ENCODE measurements around the gene CDH4. TPM values are rescaled to one million over a fixed set of nuclear protein-coding genes. Genes with fewer than 3 reads are reported as not detected.

CDH4 gene
- total RNA-seq, 1 experiment from 2014 or later: not detected

DNA sequence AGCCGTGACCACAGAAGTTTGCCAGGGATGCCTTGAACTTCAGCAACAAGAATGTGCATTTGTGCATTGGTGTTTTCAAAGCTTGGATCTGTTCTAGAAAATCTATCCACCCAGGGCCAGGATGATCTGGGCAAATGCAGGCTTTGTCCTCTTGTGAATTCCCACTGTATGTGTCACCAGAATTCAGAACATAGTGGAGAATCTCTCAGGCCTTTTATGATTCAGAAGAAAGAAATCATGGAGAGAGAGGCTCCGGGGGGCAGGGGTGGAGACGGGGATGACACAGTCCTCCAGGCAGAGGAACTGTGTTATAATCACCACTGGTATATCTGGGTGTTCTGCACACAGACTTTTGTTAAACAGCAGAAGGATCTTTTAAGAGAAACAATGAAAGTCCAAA, 304.1 kb downstream of the CDH4 start:
- H3K4me2 ChIP-seq (ENCODE audit: low read depth, low read length, poor library complexity, severe bottlenecking): no peak overlapping the region
- H4K20me1 ChIP-seq (ENCODE audit: insufficient read depth, low read depth, low read length): no peaks in the 10 kb centered on the region
- H3K4me1 ChIP-seq (ENCODE audit: low read length): no peaks in the 10 kb centered on the region
- no peak overlapping the region for H3K4me3 ChIP-seq (ENCODE audit: low read length)
- H3K27ac ChIP-seq (ENCODE audit: low read length): no peak overlapping the region
- no peaks in the 10 kb centered on the region for H3K9me2 ChIP-seq (replicated peaks; ENCODE audit: insufficient read depth, low read length)
- H3K9me3 ChIP-seq (ENCODE audit: low read length): no peaks in the 10 kb centered on the region; the same call in 1 of the 2 replicates
- no peak for DNase-seq
- 0 out of 2 replicates have a peak, but pooled peaks cover 2% of the 10 kb centered on the region for H3K27me3 ChIP-seq (ENCODE audit: low read length)
- no peaks in the 10 kb centered on the region for H3K79me2 ChIP-seq (ENCODE audit: low read length)
- H3K9ac ChIP-seq (ENCODE audit: low read length): no peak overlapping the region
- no peak overlapping the region for H2AFZ ChIP-seq (ENCODE audit: low read length)
- no peaks in the 10 kb centered on the region for H3K36me3 ChIP-seq (ENCODE audit: insufficient read depth, low read length)

DNA sequence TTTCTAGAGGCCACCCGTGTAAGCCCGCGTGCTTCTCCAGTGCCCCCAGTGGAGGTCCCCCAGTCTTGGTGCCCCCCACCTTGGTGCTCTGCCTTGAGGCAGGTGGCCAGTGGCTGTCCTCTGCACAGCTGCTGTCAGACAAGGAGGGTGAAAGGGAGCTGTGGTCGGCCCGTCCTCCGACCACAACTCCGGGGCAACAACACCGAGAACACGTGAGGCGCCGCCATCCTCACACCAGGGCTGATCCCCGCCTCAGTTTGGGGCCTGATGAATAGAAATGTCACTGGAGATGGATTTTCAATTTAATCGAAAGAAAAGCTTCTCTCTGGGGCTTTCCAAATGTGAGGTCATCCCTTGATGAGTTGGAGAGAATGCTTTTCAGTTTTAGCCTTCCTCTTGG, 304.6 kb downstream of the CDH4 start:
- Histone ChIP-seq H3K4me3 (ENCODE audit: low read length) (no peak overlapping the region), H3K4me1 (ENCODE audit: low read length) (no peaks in the 10 kb centered on the region), H3K9ac (ENCODE audit: low read length) (no peak overlapping the region), H3K36me3 (ENCODE audit: insufficient read depth, low read length) (no peaks in the 10 kb centered on the region), H3K79me2 (ENCODE audit: low read length) (no peaks in the 10 kb centered on the region), H3K27ac (ENCODE audit: low read length) (no peak overlapping the region), H3K4me2 (ENCODE audit: low read depth, low read length, poor library complexity, severe bottlenecking) (no peak overlapping the region), H2AFZ (ENCODE audit: low read length) (no peak overlapping the region), H3K9me3 (ENCODE audit: low read length) (no peaks in the 10 kb centered on the region; the same call in 1 of the 2 replicates), H3K27me3 (ENCODE audit: low read length) (no peaks in the 10 kb centered on the region), H4K20me1 (ENCODE audit: insufficient read depth, low read depth, low read length) (no peaks in the 10 kb centered on the region), H3K9me2 (replicated peaks; ENCODE audit: insufficient read depth, low read length) (no peaks in the 10 kb centered on the region)
- no peak for DNase-seq

DNA sequence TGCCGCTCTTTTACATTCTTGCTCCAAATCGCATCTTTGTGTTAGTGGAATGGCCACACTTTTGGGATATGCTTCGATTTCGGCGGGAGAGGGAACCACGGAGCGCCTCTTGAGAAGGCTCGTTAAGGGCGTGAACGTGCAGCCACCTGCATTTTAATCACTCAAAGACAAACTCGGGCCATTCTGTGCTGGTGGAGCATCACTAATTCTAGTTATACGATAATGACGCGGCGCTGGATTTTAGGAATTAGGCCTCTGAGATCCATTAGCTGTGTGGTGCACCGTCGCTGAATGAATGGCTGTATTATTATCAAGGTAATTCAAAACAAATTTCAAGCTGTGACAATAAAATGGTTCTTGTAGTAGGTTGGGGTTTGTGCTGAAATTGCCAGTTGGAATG, 305.6 kb downstream of the CDH4 start:
- Histone ChIP-seq H3K9ac (ENCODE audit: low read length) (no peak overlapping the region), H3K27ac (ENCODE audit: low read length) (no peak overlapping the region), H3K4me1 (ENCODE audit: low read length) (no peaks in the 10 kb centered on the region), H3K9me2 (replicated peaks; ENCODE audit: insufficient read depth, low read length) (no peaks in the 10 kb centered on the region), H3K27me3 (ENCODE audit: low read length) (no peaks in the 10 kb centered on the region), H3K4me2 (ENCODE audit: low read depth, low read length, poor library complexity, severe bottlenecking) (no peak overlapping the region), H3K36me3 (ENCODE audit: insufficient read depth, low read length) (no peaks in the 10 kb centered on the region), H3K4me3 (ENCODE audit: low read length) (no peak overlapping the region), H4K20me1 (ENCODE audit: insufficient read depth, low read depth, low read length) (no peaks in the 10 kb centered on the region), H2AFZ (ENCODE audit: low read length) (no peak overlapping the region), H3K9me3 (ENCODE audit: low read length) (no peaks in the 10 kb centered on the region), H3K79me2 (ENCODE audit: low read length) (no peaks in the 10 kb centered on the region)
- DNase-seq: no peak

DNA sequence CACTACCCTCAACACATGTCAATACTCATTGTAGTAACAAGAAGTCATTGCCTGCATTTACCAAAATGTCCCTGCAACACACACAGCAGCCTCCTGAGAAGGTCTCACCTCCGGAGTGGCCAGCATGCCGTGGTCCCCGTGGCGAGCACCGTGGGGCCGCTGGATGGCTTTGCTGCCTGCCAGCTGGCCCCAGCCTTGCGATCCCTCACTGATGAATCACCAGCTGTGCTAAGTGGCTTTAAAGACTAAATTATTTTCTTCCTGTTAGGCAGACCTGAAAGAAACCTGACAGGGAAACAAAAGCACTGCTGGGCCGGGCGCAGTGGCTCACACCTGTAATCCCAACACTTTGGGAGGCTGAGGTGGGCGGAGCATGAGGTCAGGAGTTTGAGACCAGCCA, 306.7 kb downstream of the CDH4 start:
- Histone ChIP-seq H3K4me3 (ENCODE audit: low read length) (no peak overlapping the region), H3K4me2 (ENCODE audit: low read depth, low read length, poor library complexity, severe bottlenecking) (no peak overlapping the region), H2AFZ (ENCODE audit: low read length) (no peak overlapping the region), H3K9me3 (ENCODE audit: low read length) (no peaks in the 10 kb centered on the region), H3K27ac (ENCODE audit: low read length) (no peak overlapping the region), H3K79me2 (ENCODE audit: low read length) (no peaks in the 10 kb centered on the region), H3K4me1 (ENCODE audit: low read length) (no peaks in the 10 kb centered on the region), H3K27me3 (ENCODE audit: low read length) (no peaks in the 10 kb centered on the region), H3K9ac (ENCODE audit: low read length) (no peak overlapping the region), H3K36me3 (ENCODE audit: insufficient read depth, low read length) (no peaks in the 10 kb centered on the region), H4K20me1 (ENCODE audit: insufficient read depth, low read depth, low read length) (peaks cover 3% of the 10 kb centered on the region; the same call in 1 of the 2 replicates), H3K9me2 (replicated peaks; ENCODE audit: insufficient read depth, low read length) (no peaks in the 10 kb centered on the region)
- no peak for DNase-seq

DNA sequence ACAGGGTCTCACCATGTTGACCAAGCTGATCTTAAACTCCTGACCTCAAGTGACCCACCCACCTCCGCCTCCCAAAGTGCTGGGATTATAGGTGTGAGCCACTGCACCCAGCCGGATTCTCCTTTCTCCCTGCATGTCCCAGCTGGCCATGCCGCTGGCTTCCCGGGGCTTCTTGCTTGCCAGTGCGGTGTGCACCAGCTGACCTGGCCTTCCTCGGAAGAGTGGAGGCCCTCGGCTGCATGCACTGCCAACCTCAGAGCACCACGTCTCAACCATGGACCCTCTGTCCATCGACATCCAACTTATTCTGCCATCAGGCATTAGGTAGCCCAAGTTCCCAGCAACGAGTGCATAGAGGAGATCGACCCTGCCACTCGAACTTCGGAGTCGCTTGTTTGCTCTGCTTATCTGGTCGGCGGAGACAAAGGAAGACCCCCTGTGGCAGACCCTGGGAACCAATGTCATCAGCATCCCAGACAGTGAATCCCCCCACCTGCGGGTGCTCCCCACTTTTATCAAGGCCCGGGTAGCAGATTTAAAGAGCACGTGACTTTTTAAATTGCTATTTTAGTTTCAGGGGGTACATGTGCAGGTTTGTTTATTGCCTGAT, 307.8 kb downstream of the CDH4 start:
- Histone ChIP-seq H3K27ac (ENCODE audit: low read length) (no peak overlapping the region), H3K4me2 (ENCODE audit: low read depth, low read length, poor library complexity, severe bottlenecking) (no peak overlapping the region), H3K9me3 (ENCODE audit: low read length) (no peaks in the 10 kb centered on the region), H3K4me1 (ENCODE audit: low read length) (no peaks in the 10 kb centered on the region), H3K79me2 (ENCODE audit: low read length) (no peaks in the 10 kb centered on the region), H3K36me3 (ENCODE audit: insufficient read depth, low read length) (no peaks in the 10 kb centered on the region), H3K4me3 (ENCODE audit: low read length) (no peak overlapping the region), H3K27me3 (ENCODE audit: low read length) (no peaks in the 10 kb centered on the region), H4K20me1 (ENCODE audit: insufficient read depth, low read depth, low read length) (peaks cover 3% of the 10 kb centered on the region; the same call in 1 of the 2 replicates), H2AFZ (ENCODE audit: low read length) (no peak overlapping the region), H3K9ac (ENCODE audit: low read length) (no peak overlapping the region), H3K9me2 (replicated peaks; ENCODE audit: insufficient read depth, low read length) (no peaks in the 10 kb centered on the region)
- DNase-seq: no peak

DNA sequence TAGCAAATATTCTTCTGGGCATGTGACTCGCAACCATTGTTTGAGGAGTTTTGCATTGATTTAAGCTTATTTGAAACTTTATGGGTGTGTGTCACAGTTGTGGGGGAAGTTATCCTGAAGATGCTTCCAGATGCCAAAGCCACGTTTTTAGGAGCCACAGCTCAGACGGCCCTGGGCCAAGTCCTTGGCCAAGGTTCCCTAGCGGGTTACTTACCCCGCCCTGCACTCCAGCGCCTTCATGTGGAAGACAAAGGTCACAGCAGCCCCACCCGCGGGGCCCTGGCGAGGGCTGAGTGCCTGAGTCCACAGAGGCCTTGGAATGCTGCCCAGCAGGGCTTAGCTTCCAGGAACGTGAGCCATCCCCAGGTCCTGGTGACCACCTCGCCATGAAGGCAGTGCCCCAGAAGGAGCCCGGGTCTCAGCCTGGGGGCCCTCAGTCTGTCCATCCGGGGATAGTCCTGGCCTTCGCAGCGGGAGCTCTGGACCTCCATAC, 308.3 kb downstream of the CDH4 start:
- Histone ChIP-seq H3K4me2 (ENCODE audit: low read depth, low read length, poor library complexity, severe bottlenecking) (no peak overlapping the region), H3K79me2 (ENCODE audit: low read length) (no peaks in the 10 kb centered on the region), H3K9me2 (replicated peaks; ENCODE audit: insufficient read depth, low read length) (no peaks in the 10 kb centered on the region), H4K20me1 (ENCODE audit: insufficient read depth, low read depth, low read length) (peaks cover 3% of the 10 kb centered on the region; the same call in 1 of the 2 replicates), H3K4me3 (ENCODE audit: low read length) (no peak overlapping the region), H3K9ac (ENCODE audit: low read length) (no peak overlapping the region), H3K4me1 (ENCODE audit: low read length) (no peaks in the 10 kb centered on the region), H3K27me3 (ENCODE audit: low read length) (no peaks in the 10 kb centered on the region), H3K9me3 (ENCODE audit: low read length) (no peaks in the 10 kb centered on the region), H3K27ac (ENCODE audit: low read length) (no peak overlapping the region), H2AFZ (ENCODE audit: low read length) (no peak overlapping the region), H3K36me3 (ENCODE audit: insufficient read depth, low read length) (no peaks in the 10 kb centered on the region)
- peak; percentile 62 for DNase-seq

DNA sequence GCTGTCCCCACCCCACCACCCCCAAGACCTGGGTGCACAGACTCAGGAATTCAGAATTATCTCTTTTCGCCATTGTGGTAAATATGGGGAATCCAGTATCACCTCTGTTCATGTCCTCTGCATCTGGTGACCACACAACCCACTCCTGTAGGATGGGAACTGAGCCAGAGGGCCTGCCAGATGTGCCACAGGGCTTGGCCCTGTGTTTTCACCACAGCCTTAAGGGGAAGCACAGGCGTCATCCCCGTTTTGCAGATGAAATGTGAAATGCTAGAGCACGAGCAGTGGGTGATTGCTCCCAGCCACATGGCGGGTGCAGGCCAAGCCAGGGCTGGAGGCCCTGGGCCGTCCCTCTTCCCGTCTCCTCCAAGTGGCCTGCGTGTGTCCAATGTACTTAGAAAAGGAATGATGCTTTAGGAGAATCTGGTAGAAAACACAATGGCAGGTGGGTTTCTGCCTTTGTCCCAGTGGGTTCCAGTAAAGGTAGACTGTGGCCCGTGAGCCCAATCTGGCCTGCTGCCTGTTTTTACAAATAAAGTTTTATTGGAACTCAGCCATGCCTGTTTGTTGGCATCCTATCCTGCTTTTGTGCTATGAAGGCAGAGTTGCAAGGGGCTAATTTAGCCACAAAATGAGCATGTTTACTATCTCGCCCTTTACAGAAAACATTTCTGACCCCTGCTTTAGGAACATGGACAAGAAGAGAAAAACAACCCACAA, 309.2 kb downstream of the CDH4 start:
- H3K27me3 ChIP-seq (ENCODE audit: low read length): no peaks in the 10 kb centered on the region
- no peak overlapping the region for H3K9ac ChIP-seq (ENCODE audit: low read length)
- H3K4me3 ChIP-seq (ENCODE audit: low read length): no peak overlapping the region

DNA sequence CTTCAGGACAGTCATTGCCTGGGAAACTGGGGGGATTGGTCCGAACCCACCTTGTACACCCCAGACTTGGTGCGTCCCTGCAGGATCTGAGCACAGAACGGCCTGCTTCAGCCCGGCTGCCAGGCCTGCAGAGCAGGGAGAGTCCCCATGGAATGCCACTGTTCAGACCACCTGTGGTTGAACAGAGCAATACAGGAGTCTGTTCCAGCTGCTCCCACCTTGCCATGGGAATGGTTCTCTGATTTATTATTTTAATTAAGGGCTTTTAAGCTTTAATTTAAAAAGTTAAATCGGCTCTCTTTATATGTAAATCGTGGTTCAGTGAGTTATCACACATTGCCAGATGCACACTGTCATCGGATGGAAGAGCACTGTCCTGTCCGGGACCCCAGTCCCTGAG, 310.4 kb downstream of the CDH4 start:
- Histone ChIP-seq H3K36me3 (ENCODE audit: insufficient read depth, low read length) (no peaks in the 10 kb centered on the region), H3K27me3 (ENCODE audit: low read length) (no peaks in the 10 kb centered on the region)
- no peak for DNase-seq

More for the DNA sequence above, 309.2 kb downstream of the CDH4 start:
- Histone ChIP-seq H3K36me3 (ENCODE audit: insufficient read depth, low read length) (no peaks in the 10 kb centered on the region), H2AFZ (ENCODE audit: low read length) (no peak overlapping the region), H3K79me2 (ENCODE audit: low read length) (no peaks in the 10 kb centered on the region), H3K27ac (ENCODE audit: low read length) (no peak overlapping the region), H3K9me3 (ENCODE audit: low read length) (no peaks in the 10 kb centered on the region), H3K9me2 (replicated peaks; ENCODE audit: insufficient read depth, low read length) (no peaks in the 10 kb centered on the region), H4K20me1 (ENCODE audit: insufficient read depth, low read depth, low read length) (peaks cover 3% of the 10 kb centered on the region; the same call in 1 of the 2 replicates), H3K4me2 (ENCODE audit: low read depth, low read length, poor library complexity, severe bottlenecking) (no peak overlapping the region), H3K4me1 (ENCODE audit: low read length) (no peaks in the 10 kb centered on the region)
- DNase-seq: no peak

More for the DNA sequence above, 310.4 kb downstream of the CDH4 start:
- H3K27ac ChIP-seq (ENCODE audit: low read length): no peak overlapping the region
- H3K79me2 ChIP-seq (ENCODE audit: low read length): no peaks in the 10 kb centered on the region
- H3K9ac ChIP-seq (ENCODE audit: low read length): no peak overlapping the region
- no peaks in the 10 kb centered on the region for H3K4me1 ChIP-seq (ENCODE audit: low read length)
- no peaks in the 10 kb centered on the region for H3K9me3 ChIP-seq (ENCODE audit: low read length)
- H3K9me2 ChIP-seq (replicated peaks; ENCODE audit: insufficient read depth, low read length): no peaks in the 10 kb centered on the region
- peaks cover 3% of the 10 kb centered on the region; the same call in 1 of the 2 replicates for H4K20me1 ChIP-seq (ENCODE audit: insufficient read depth, low read depth, low read length)
- no peak overlapping the region for H3K4me2 ChIP-seq (ENCODE audit: low read depth, low read length, poor library complexity, severe bottlenecking)
- no peak overlapping the region for H2AFZ ChIP-seq (ENCODE audit: low read length)
- no peak overlapping the region for H3K4me3 ChIP-seq (ENCODE audit: low read length)

Data from Karpas-422 (cell line).